Measurements from ENCODE around the gene ATP2C1. TPM values are rescaled to one million over a fixed set of nuclear protein-coding genes. Genes with fewer than 3 reads are reported as not detected.

Gene ATP2C1
- total and polyA plus RNA-seq, 9 of the 15 experiments (the other 6 are each of a cell fraction or from before 2014, with no cell fraction given), result 10.0 to 53.5 (median 27.9) TPM

GRCh38 chr3:130997289-130997688, 103.4 kb downstream of the ATP2C1 start:
- 86% methylated on average over 7 of the region's 7 CpGs for WGBS (ENCODE audit: insufficient coverage, low coverage, missing lambda C conversion rate)
- Histone ChIP-seq H3K36me3 (ENCODE audit: control insufficient read depth, insufficient read depth, low read length) (peaks cover 46% of the 10 kb centered on the region), H3K4me3 (no peak overlapping the region), H3K27me3 (ENCODE audit: control insufficient read depth in 2 of 2, insufficient read depth in 2 of 2, low read length in 2 of 2) (no peaks in the 10 kb centered on the region), H3K27ac (ENCODE audit: extremely low read depth, low read depth, low read length) (no peak overlapping the region), H3K9me1 (ENCODE audit: control insufficient read depth, insufficient read depth, low read length) (no peaks in the 10 kb centered on the region), H3K79me2 (ENCODE audit: control insufficient read depth, insufficient read depth, low read length) (no peaks in the 10 kb centered on the region), H3K9ac (ENCODE audit: insufficient read depth in 1 of 2, low read depth in 2 of 2, low read length in 2 of 2) (no peak overlapping the region), H4K20me1 (replicated peaks; ENCODE audit: control insufficient read depth, insufficient read depth, low read length) (no peaks in the 10 kb centered on the region), H3K4me1 (replicated peaks in 1 of 2; ENCODE audit: control insufficient read depth in 2 of 2, insufficient read depth in 2 of 2, low read length in 2 of 2) (no peaks in the 10 kb centered on the region), H3K9me3 (replicated peaks; ENCODE audit: control insufficient read depth, insufficient read depth, low read depth, low read length) (no peaks in the 10 kb centered on the region), H3K4me2 (ENCODE audit: insufficient read depth, low read length) (no peak overlapping the region), H2AFZ (ENCODE audit: low read depth, low read length) (no peak overlapping the region)
- FAIRE-seq (no peak), DNase-seq (ENCODE audit: extremely low read depth in 1 of 4, low spot score in 3 of 4) (no peak), ATAC-seq (no peak)
- TF ChIP-seq ZNF324 (CRISPR knock-in tag; IDR thresholded peaks at IDR 0.05) (no peak), TRIM24 (IDR thresholded peaks at IDR 0.05) (peak in 1 of 2 experiments; percentile 25; a peak in 2 of 4 replicates), ATF3 (IDR thresholded peaks at IDR 0.05) (peak; percentile 35), ATF3 (CRISPR knock-in tag; conservative IDR thresholded peaks at IDR 0.05) (no peak), CEBPB (tag; IDR thresholded peaks at IDR 0.05) (peak; percentile 52; the same call in 1 of the 2 replicates), ZNF518B (CRISPR knock-in tag; IDR thresholded peaks at IDR 0.05) (no peak), CEBPG (CRISPR knock-in tag; IDR thresholded peaks at IDR 0.05) (no peak), CEBPG (tag; conservative IDR thresholded peaks at IDR 0.05 in 1 of 2, IDR thresholded peaks at IDR 0.05 in 1 of 2) (peak; percentile 69 to 82)
- in situ Hi-C loops (cut with MboI) (no loop called here), intact Hi-C loops (cut with micrococcal nuclease) (no loop called here)
- CTCF ChIA-PET (ENCODE audit: low intra/inter-chr PET ratio), result no interaction called here
- BruUV-seq (replicated peaks), result no TSS peak
- POLR2A ChIA-PET, result no interaction called here
